GM18951 (cell line): Measurements from ENCODE around the gene ILF2.

ENCODE experiments used
- POLR2A ChIP-seq: IDR thresholded peaks from 4 replicates; pipeline ENCODE4 v1.6.1; 2011; ENCODE audit warnings: mild to moderate bottlenecking; ENCODE audit not compliant: insufficient read length, insufficient read depth; ENCODE audit errors: extremely low read depth
- in situ Hi-C: fragments of 300-500 bp; cut with MboI; formaldehyde crosslinking; loops from one replicate; pipeline ENCODE4 v1.12.0; 2022; ENCODE audit warnings: low sequenced_read_pairs, mixed read lengths, inconsistent platforms; ENCODE audit not compliant: unreplicated experiment

Gene ILF2

DNA sequence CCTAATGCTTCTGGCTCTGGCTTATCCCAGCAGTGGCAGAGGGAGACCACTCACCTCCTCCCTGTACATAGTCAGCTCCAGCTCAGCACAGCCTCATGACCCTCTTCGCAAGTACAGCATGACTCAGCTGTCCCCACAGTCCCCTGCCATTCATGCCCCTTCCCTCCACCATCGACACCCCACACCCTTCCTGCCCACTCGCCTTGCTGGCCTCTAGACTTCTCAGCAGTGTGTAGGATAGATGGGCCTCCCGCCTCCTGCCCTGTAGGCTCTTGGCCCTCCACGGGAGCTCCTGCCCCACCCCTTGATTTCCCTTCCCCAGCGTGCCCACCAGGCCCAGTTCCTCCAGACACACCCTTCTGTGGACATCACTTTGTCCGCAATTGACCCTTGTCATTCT is 17.5 kb upstream of the ILF2 start:
- in situ Hi-C loops = no loop called here
- TF ChIP-seq POLR2A = no peak

DNA sequence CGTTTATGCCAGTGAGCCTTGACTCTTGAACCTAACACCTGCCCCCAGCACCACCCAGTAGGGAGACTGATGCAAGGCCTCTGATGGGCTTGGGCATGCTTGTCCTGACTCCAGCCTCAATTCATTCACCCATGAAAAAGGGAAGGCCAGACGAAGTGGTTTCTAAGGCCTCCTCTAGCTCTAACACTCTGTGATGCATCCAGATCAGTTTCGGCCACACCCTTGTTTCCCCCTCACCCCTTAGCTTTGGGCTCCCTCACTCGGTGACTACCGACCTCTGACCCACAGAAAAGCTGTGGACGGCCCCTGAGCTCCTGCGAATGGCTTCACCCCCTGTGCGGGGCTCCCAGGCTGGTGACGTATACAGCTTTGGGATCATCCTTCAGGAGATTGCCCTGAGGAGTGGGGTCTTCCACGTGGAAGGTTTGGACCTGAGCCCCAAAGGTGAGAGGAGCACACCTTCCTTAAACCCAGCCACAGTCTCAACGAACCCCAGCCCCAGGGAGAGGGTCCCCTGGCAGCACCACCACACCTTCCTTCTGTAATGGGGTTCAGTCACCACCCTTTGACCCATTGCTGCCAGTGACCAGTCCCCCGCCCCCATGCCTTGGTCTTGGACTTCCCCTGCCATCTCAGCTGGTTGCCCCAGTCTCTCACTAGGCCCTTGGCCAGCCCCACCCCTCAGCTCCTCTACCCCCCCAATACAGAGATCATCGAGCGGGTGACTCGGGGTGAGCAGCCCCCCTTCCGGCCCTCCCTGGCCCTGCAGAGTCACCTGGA is 16.7 kb upstream of the ILF2 start:
- in situ Hi-C loops = no loop called here
- no peak for TF ChIP-seq POLR2A

DNA sequence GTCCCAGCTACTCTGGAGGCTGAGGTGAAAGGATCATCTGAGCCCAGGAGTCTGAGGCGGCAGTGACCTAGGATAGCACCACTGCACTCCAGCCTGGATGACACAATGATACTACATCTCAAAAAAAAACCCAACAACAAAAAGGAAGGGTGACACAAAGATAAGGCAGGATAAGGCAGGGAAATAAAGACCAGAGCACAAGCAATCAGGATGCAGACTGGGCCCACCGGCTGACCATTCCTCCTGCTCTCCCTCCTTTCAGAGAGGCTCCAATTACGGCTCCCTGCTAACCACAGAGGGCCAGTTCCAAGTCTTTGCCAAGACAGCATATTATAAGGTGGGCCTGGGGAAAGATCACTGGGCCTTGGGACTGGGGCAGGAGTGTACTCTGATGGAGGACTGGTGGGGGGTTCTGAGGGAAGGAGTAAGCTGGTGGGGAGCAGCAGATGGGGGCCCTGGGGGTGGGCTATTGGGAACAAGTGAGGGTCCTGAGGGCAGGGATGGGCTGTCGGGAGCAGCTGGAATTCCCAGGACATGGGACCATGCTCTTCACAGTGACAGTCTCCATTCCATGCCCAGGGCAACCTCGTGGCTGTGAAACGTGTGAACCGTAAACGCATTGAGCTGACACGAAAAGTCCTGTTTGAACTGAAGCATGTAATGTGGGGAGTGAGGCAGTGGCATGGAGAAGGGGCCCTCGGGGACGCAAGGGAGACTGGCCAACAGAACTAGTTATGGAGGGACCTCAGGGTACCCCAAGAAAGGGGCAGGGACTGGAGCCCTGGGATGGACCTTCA is 14.9 kb upstream of the ILF2 start:
- in situ Hi-C loops = no loop called here
- no peak for TF ChIP-seq POLR2A

DNA sequence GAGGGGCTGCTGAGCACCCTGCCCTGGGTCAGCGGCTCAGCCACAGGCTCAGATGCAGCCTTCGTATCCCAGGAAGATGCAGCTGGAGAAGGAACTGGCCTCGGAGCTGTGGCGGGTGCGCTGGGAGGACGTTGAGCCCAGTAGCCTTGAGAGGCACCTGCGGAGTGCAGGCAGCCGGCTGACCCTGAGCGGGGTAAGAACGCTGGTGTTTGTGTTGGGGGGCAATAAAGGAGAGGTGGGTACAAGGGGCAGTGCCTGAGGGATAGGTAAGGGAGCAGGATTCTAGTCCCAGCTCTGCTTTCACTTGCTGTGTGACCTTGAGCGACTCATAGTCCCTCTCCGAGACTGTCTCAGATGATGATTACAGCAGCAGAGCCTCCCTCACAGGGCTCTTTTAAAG is 14.1 kb upstream of the ILF2 start:
- in situ Hi-C loops = no loop called here
- TF ChIP-seq POLR2A = no peak

DNA sequence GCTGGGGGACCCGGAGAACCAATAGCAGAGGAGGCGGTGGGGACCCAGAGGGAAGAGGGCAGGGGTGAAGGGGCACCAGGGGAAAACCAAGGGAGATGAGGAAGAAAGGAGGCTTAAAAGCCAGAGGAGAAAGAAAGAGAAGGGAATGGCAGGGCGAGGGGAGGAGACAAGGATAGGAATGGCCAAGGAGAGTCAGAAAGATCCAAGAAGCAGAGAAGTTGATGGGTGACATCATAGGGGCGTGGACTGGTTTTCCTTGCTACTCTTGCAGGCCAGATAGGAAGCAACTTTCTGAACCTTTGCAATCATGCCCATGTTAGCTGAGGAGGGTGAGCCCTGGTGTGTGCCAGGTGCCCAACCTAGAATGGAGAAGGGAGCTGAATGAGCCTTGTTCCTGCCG is 13.1 kb upstream of the ILF2 start:
- in situ Hi-C loops = no loop called here
- no peak for TF ChIP-seq POLR2A

DNA sequence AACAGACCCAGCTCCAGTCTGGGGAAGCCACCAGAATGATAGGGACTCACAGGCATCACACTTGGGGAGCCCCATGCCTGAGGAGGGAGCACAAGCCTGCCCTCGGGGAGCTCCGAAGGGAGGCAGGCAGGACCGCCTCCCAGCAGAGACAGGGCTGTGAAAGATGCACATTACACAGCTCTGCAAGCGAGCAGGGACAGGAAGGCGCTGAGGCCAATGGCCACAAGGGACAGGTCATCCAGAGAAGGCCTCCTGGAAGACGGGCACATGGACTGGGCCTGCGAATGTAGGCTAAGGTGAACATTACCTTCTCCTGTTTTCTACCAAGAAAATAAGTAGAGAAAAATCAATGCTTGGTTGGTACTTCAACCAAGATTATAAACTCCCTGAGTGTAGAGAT is 11.9 kb upstream of the ILF2 start:
- TF ChIP-seq POLR2A = no peak
- in situ Hi-C loops = no loop called here

DNA sequence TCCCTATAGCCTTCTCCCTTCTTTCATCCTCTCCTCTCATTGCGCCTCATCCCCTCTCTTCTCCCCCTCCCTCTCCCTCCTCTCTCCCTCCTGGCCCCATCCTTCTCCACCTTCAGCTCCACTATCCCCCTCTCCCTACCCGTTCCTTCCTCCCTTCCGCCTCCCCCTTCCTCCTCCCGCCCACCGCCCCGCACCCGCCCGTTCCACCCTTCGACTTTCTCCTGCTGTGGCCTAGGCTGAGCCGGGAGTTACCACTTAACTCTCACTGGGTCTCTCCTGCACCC is 9.3 kb upstream of the ILF2 start:
- no peak for TF ChIP-seq POLR2A
- in situ Hi-C loops = no loop called here

DNA sequence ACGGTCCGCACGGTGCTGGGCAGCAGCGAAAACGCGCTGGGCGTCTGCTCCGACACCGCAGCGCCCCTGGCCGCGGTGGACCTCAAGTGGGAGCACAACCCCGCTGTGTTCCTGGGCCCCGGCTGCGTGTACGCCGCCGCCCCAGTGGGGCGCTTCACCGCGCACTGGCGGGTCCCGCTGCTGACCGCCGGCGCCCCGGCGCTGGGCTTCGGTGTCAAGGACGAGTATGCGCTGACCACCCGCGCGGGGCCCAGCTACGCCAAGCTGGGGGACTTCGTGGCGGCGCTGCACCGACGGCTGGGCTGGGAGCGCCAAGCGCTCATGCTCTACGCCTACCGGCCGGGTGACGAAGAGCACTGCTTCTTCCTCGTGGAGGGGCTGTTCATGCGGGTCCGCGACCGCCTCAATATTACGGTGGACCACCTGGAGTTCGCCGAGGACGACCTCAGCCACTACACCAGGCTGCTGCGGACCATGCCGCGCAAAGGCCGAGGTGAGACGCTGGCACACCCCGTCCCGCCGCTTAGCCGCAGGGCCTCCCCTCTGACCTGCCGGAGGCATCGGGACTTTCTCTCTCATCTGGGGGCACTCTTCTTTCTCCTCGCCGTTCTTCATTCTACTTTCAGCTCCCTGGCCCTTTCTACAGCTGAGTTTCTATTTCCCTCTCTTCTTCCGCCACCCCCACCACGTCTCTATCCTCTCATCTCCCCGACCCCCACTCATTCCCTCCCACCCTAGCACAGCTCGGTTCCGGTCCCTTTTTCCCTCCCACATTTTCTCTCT is 8.7 kb upstream of the ILF2 start:
- in situ Hi-C loops = loop anchor here (5.0 to 10.0 kb wide), 2 partner anchors 68 to 305 kb away; partner anchors contain the start of gene RAB13
- TF ChIP-seq POLR2A = no peak

DNA sequence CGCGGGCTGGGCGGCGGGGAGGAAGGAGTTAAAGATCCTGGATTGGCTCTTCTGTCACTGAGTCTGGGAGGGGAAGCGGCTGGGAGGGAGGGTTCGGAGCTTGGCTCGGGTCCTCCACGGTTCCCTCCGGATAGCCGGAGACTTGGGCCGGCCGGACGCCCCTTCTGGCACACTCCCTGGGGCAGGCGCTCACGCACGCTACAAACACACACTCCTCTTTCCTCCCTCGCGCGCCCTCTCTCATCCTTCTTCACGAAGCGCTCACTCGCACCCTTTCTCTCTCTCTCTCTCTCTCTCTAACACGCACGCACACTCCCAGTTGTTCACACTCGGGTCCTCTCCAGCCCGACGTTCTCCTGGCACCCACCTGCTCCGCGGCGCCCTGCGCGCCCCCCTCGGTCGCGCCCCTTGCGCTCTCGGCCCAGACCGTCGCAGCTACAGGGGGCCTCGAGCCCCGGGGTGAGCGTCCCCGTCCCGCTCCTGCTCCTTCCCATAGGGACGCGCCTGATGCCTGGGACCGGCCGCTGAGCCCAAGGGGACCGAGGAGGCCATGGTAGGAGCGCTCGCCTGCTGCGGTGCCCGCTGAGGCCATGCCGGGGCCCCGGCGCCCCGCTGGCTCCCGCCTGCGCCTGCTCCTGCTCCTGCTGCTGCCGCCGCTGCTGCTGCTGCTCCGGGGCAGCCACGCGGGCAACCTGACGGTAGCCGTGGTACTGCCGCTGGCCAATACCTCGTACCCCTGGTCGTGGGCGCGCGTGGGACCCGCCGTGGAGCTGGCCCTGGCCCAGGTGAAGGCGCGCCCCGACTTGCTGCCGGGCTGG is 7.9 kb upstream of the ILF2 start, which contains the start of gene NPR1:
TSS of gene NPR1 (plus strand) at position 170 of the 818 bp plus-strand sequence. CDS start at position 591, 421 bp downstream.
- in situ Hi-C loops = loop anchor here (5.0 to 10.0 kb wide), 2 partner anchors 69 to 306 kb away; partner anchors contain the start of gene RAB13

DNA sequence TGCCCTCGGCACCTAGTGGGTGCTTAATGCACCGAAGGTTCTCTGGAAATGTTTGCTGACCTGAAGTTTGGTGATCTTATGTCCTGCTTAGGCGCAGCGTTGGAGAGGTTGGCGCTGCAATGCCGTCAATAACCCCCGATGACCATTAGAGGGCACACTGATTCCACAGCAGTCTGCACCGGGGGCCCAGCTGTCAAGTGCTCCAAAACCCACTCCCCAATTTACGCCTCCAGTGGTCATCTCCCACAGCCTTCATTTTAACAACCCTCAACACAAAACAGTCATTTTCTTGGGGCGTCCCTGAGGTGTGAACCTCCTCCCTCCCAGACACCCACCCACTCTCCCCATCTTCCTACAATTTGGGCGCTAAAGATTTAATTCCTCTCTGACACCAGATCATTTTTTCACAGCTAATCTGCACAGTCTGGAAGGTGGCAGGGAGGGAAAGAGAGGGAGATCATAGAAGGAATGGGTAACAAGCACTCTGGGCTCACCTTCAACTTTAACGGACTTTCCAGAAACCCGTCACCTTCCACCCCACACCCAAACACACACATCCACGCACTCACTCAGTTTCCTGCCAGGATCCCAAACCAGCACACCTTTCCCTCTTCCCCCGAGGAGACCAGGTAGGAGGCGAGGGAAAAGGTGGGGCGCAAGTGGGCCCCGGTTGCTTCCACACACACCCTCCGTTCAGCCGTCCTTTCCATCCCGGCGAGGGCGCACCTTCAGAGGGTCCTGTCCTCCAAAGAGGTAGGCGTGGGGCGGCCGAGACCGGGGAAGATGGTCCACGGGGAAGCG is 7.1 kb upstream of the ILF2 start:
- in situ Hi-C loops = loop anchor here (5.0 to 10.0 kb wide), 2 partner anchors 69 to 307 kb away; partner anchors contain the start of gene RAB13
- TF ChIP-seq POLR2A = no peak

More for the DNA sequence above, 7.9 kb upstream of the ILF2 start, which contains the start of gene NPR1:
- no peak for TF ChIP-seq POLR2A

DNA sequence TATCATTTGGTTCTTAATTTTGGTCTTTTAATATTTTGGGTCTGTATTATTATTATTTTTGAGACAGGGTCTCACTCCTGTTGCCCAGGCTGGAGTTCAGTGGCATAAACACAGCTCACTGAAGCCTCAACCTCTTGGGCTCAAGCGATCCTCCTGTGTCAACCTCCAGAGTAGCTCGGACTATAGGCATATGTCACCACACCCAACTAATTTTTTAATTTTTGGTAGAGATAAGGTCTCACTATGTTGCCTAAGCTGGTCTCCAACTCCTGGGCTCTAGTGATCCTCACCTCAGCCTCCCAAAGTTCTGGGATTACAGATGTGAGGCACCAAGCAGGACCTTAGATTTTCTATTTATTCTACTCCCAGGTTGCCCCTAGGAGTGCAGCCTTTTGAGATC is 2.7 kb upstream of the ILF2 start:
- TF ChIP-seq POLR2A = no peak
- in situ Hi-C loops = loop anchor here (10.0 kb wide), 1 partner anchor 311 kb away; the partner anchor contains the start of gene RAB13

DNA sequence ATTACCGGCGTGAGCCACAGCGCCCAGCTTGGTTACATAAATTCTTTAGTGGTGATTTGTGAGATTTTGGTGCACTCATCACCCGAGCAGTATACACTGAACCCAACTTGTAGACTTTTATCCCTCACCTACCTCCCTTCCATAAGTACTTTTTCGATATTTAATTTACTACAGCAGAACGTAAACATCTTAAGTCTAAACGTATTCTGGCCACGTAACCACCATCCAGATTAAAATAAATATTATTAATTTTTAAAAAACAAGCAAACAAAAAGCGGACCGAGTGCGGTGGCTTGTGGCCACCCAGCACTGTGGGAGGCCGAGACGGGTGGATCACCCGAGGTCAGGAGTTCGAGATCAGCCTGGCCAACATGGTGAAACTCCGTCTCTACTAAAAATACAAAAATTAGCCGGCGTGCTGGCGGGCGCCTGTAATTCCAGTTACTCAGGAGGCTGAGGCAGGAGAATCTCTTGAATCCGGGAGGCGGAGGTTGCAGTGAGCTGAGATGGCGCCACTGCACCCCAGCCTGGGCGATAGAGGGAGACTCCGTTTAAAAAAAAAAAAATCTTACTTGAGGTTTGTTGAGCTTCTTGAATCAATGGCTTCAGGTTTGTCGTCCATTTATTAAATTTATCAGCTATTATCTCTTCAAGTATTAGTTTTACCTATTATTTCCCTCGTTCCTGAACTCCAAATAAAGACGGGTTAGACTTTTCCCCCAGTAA is 998 bp upstream of the ILF2 start:
- in situ Hi-C loops = loop anchor here (10.0 kb wide), 1 partner anchor 313 kb away; the partner anchor contains the start of gene RAB13
